ENCODE measurements around the gene CNIH2. TPM values are rescaled to one million over a fixed set of nuclear protein-coding genes. Genes with fewer than 3 reads are reported as not detected.

The CNIH2 gene
- total and polyA plus RNA-seq, 2 of the 13 experiments (the other 11 are each of a cell fraction or from before 2014, with no cell fraction given): 0.60 to 0.69 TPM

DNA sequence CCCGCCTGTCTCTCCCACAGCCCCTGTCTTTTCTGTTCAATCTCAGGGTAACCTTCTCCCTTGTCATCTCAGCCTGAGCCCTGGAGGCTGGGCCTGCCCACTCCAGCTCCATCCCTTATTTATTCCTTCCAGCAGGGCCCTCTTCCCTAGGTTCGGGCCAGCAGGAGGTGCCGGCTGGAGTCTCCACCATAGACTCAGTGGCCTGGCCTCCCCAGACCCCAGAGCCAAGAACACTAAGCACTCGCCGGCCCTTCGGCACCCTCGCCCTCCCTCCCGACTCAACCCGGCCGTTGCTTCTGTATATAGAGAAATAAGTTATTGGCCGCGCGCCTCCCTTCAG, 11.0 kb upstream of the CNIH2 start:
- H3K9me3 ChIP-seq (ENCODE audit: low read length): no peaks in the 10 kb centered on the region
- intact Hi-C loops (cut with micrococcal nuclease; ENCODE audit: unreplicated experiment): no loop called here
- H3K4me1 ChIP-seq (ENCODE audit: insufficient read depth, low read length): peaks cover 13% of the 10 kb centered on the region
- ChIA-PET POLR2A (interaction anchor here (0.7 to 4.0 kb wide), 6 partner anchors 22 to 215 kb away, joined by 3 to 31 read pairs (median 6); partner anchors contain the start of genes SF3B2 and YIF1A), CTCF (ENCODE audit: low intra/inter-chr PET ratio, low total read pairs) (no interaction called here)
- TF ChIP-seq MAZ (IDR thresholded peaks at IDR 0.05; ENCODE audit: borderline replicate concordance, low read depth, low read length) (0 out of 2 replicates have a peak, but pooled peaks have one; percentile 2), MAZ (CRISPR knock-in tag; IDR thresholded peaks at IDR 0.05; ENCODE audit: low read depth) (no peak), ZNF143 (CRISPR knock-in tag; IDR thresholded peaks at IDR 0.05) (no peak)
- no peak overlapping the region; the same call in 1 of the 2 replicates for H3K9ac ChIP-seq (ENCODE audit: insufficient read depth, low read depth, low read length)
- ATAC-seq (no peak), DNase-seq (ENCODE audit: low spot score) (no peak), FAIRE-seq (no peak)
- H3K4me3 ChIP-seq (replicated peaks in 1 of 3; ENCODE audit: insufficient read depth in 1 of 3, low read depth in 2 of 3, low read length in 3 of 3): peak overlapping the region in 1 of 3 experiments; percentile 98; a peak in 1 of 6 replicates
- in situ Hi-C loops (cut with HindIII; ENCODE audit: extremely low pct_ligation_motif_present, low pct_unique_long_range_greater_than_20kb): no loop called here
- 94% methylated on average over 13 of the region's 13 CpGs for WGBS (ENCODE audit: low lambda C conversion rate)
- H3K79me2 ChIP-seq (ENCODE audit: insufficient read depth, low read length): peaks cover 24% of the 10 kb centered on the region
- H2AFZ ChIP-seq (ENCODE audit: low read length): no peak overlapping the region
- H3K27me3 ChIP-seq (ENCODE audit: control insufficient read depth in 1 of 2, insufficient read depth in 2 of 2, low read length in 2 of 2): no peaks in the 10 kb centered on the region; a peak in 1 of 5 replicates
- peaks cover 10% of the 10 kb centered on the region for H4K20me1 ChIP-seq (ENCODE audit: insufficient read depth, low read length)
- H3K4me2 ChIP-seq (ENCODE audit: low read depth, low read length): peak overlapping the region; percentile 47; the same call in 1 of the 2 replicates
- peaks cover 8 to 12% of the 10 kb centered on the region in 2 experiments; a peak in 4 of 5 replicates for H3K36me3 ChIP-seq (replicated peaks in 1 of 2; ENCODE audit: control insufficient read depth in 1 of 2, insufficient read depth in 2 of 2, low read length in 2 of 2)
- H3K27ac ChIP-seq (ENCODE audit: extremely low read length, insufficient read depth, low read length): no peak overlapping the region
- BruUV-seq (replicated peaks): no TSS peak

DNA sequence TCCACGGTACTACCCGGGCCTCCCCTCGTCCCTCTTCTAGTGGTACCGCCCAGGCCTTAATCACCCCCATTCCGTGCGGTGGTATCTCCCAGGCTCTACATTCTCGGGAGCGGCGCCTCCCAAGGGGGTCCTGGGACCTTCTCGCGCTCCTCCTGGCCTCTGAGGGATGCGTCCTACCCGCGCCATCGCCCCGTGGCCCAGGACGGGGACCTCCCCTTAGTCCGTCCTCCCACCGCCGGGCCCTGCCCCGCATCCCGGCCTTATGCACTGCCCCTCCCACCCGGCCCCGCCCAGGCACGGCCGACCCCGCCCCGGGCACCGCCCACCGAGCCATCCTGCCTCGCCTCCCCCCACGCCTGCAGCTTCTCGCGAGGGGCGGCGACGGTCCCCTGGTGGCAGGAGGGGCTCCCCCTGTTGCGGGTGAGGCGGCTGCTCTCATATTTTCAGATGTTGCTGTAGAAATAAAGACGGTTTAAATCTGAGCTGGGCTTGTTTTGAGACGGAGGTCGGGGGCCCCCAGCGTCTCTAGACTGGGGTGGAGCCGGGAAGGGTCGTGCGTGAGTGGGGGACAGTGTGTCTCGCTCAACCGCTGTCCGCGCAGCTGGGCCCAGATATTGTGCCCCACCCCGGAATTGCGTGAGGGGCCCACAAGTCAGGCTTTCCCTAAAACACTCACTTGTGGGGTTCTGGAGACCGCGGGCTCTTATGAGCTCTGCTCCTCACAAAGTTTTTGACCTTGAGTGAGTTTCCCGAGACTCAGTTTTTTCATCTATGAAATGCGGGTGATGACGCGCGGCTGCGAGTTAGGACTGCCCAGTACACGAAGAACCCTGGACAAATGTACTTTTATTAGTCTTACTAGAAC, 10.4 kb upstream of the CNIH2 start:
- H3K9me3 ChIP-seq (ENCODE audit: low read length): no peaks in the 10 kb centered on the region
- peak; percentile 65 for ATAC-seq
- H3K4me2 ChIP-seq (ENCODE audit: low read depth, low read length): peak overlapping the region; percentile 95
- in situ Hi-C loops (cut with HindIII; ENCODE audit: extremely low pct_ligation_motif_present, low pct_unique_long_range_greater_than_20kb): no loop called here
- 22% methylated on average over 40 of the region's 61 CpGs for WGBS (ENCODE audit: low lambda C conversion rate)
- peak; percentile 57 for DNase-seq (ENCODE audit: low spot score)
- peak overlapping the region; percentile 72 to 98 (median 89) for H3K4me3 ChIP-seq (replicated peaks in 1 of 3; ENCODE audit: insufficient read depth in 1 of 3, low read depth in 2 of 3, low read length in 3 of 3)
- ChIA-PET CTCF (ENCODE audit: low intra/inter-chr PET ratio, low total read pairs) (no interaction called here), POLR2A (interaction anchor here (0.7 to 4.0 kb wide), 8 partner anchors 14 to 215 kb away, joined by 3 to 31 read pairs (median 6); partner anchors contain the start of genes SF3B2 and YIF1A)
- H3K4me1 ChIP-seq (ENCODE audit: insufficient read depth, low read length): peaks cover 13% of the 10 kb centered on the region
- peaks cover 10% of the 10 kb centered on the region for H4K20me1 ChIP-seq (ENCODE audit: insufficient read depth, low read length)
- H3K27me3 ChIP-seq (ENCODE audit: control insufficient read depth in 1 of 2, insufficient read depth in 2 of 2, low read length in 2 of 2): no peaks in the 10 kb centered on the region; a peak in 1 of 5 replicates
- H3K9ac ChIP-seq (ENCODE audit: insufficient read depth, low read depth, low read length): peak overlapping the region; percentile 93
- H3K27ac ChIP-seq (ENCODE audit: extremely low read length, insufficient read depth, low read length): peak overlapping the region; percentile 78
- peak overlapping the region; percentile 88 for H2AFZ ChIP-seq (ENCODE audit: low read length)
- intact Hi-C loops (cut with micrococcal nuclease; ENCODE audit: unreplicated experiment): loop anchor here (2.0 kb wide), 1 partner anchor 21 kb away; the partner anchor contains the start of gene YIF1A
- BruUV-seq (replicated peaks): TSS peak; percentile 63
- no peak for FAIRE-seq
- peaks cover 24% of the 10 kb centered on the region for H3K79me2 ChIP-seq (ENCODE audit: insufficient read depth, low read length)
- peaks cover 12 to 16% of the 10 kb centered on the region in 2 experiments; a peak in 4 of 5 replicates for H3K36me3 ChIP-seq (replicated peaks in 1 of 2; ENCODE audit: control insufficient read depth in 1 of 2, insufficient read depth in 2 of 2, low read length in 2 of 2)
- no peak for TF ChIP-seq ZFP41 (CRISPR knock-in tag; IDR thresholded peaks at IDR 0.05; ENCODE audit: borderline replicate concordance)
- no peak for TF ChIP-seq STAG1 (CRISPR knock-in tag; IDR thresholded peaks at IDR 0.05)
- TF ChIP-seq SYNCRIP (IDR thresholded peaks at IDR 0.05; ENCODE audit: insufficient read depth, low read depth, low read length): no peak
- no peak for TF ChIP-seq ZNF589 (CRISPR knock-in tag; conservative IDR thresholded peaks at IDR 0.05)
- TF ChIP-seq ZNF709 (CRISPR knock-in tag; IDR thresholded peaks at IDR 0.05): no peak
- no peak for TF ChIP-seq ZNF773 (CRISPR knock-in tag; IDR thresholded peaks at IDR 0.05; ENCODE audit: borderline replicate concordance)
- no peak for TF ChIP-seq BRD4 (CRISPR knock-in tag; IDR thresholded peaks at IDR 0.05)
- TF ChIP-seq ZMYM2 (CRISPR knock-in tag; IDR thresholded peaks at IDR 0.05): 0 out of 2 replicates have a peak, but pooled peaks have one; percentile 18
- TF ChIP-seq CENPT (CRISPR knock-in tag; IDR thresholded peaks at IDR 0.05; ENCODE audit: low read depth): no peak
- no peak for TF ChIP-seq AGO1 (IDR thresholded peaks at IDR 0.05; ENCODE audit: low read depth, low read length, poor library complexity, severe bottlenecking)
- TF ChIP-seq PHF5A (CRISPR knock-in tag; IDR thresholded peaks at IDR 0.05; ENCODE audit: low read depth, unreplicated experiment): no peak
- no peak for TF ChIP-seq ZNF121 (CRISPR knock-in tag; IDR thresholded peaks at IDR 0.05)
- TF ChIP-seq ZFP62 (CRISPR knock-in tag; IDR thresholded peaks at IDR 0.05): no peak
- peak; percentile 59 for TF ChIP-seq AGO2 (optimal IDR thresholded peaks at IDR 0.05; ENCODE audit: low read depth, low read length)
- no peak for TF ChIP-seq RFXANK (CRISPR knock-in tag; IDR thresholded peaks at IDR 0.05)
- TF ChIP-seq EED (CRISPR knock-in tag; IDR thresholded peaks at IDR 0.05): 0 out of 2 replicates have a peak, but pooled peaks have one; percentile 5
- TF ChIP-seq SKI (IDR thresholded peaks at IDR 0.05; ENCODE audit: partially characterized antibody): no peak

Measured in HepG2 (cell line).